HG03064 (cell line): ENCODE measurements around the gene DTX3.

Experiments used
- ATAC-seq: cut with Tn5 transposase; IDR thresholded peaks from one replicate; pipeline ENCODE4 v1.9.1; 2021; ENCODE audit warnings: low read depth; ENCODE audit not compliant: unreplicated experiment

Gene DTX3

DNA sequence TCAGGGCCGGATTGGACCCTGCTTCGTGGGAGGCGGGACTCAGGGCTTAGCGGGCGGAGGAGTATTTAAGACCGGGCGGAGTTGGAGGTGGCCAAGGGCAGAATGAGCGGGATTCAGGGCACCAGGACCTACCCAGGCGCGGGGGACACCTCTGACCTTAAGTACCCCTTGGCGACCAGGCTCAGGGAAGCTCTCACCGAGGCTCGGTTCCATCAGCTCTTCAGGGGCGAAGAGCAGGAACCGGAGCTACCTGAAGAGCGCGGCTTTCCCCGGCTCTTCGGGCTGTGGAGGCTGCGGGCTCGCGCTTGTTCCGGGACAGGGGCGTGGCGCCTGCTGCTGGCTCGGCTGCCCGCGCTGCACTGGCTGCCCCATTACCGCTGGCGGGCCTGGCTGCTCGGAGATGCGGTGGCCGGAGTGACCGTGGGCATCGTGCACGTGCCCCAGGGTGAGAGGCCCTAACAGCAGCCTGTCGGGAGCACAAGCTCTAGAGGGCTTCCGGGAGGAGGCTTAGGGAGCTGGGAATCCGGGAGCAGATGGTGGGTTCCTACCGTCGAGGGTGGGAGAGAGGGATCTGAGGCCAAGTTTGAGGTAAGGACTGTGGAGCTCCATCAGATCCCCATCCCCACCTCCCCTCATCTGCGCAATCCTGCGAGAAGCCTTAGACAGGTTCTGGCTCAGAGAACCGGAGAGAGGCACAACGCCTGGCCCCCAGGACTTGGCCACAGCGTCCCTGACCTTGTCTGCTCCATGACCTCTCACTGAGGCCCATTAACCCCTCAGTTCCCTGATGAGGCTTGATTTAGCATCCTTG, 15.0 kb downstream of the DTX3 start:
- ATAC-seq, result no peak

DNA sequence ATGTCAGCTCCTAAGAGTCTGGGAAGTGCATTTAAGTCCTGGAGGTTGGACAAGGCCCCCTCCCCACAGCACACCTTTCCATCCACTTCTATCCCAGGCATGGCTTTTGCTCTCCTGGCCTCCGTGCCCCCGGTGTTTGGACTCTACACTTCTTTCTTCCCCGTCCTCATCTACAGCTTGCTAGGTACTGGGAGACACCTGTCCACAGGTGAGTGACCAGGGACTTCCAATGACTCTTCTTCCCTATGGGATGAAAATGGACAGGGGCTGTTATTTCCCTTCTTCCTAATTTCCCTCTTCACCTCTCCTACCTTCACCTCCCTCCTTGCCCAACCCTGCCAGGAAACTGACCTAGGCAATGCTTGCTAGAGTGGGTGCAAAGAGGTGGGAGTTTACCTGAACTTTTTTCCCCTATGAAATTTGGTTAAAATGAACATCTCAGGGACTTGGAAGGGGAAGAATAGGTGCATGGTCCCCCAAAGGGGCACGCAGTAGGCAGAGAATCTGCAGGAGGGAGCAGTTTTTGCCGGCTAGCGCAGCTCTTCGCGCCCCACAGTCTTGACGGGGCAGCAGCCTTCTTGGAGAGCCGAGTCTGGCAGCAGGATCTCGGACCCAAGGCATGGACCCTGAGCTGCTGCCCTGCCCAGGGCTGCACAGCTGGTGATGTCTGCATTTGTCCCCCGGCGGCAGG, 15.8 kb downstream of the DTX3 start:
- ATAC-seq, result no peak

DNA sequence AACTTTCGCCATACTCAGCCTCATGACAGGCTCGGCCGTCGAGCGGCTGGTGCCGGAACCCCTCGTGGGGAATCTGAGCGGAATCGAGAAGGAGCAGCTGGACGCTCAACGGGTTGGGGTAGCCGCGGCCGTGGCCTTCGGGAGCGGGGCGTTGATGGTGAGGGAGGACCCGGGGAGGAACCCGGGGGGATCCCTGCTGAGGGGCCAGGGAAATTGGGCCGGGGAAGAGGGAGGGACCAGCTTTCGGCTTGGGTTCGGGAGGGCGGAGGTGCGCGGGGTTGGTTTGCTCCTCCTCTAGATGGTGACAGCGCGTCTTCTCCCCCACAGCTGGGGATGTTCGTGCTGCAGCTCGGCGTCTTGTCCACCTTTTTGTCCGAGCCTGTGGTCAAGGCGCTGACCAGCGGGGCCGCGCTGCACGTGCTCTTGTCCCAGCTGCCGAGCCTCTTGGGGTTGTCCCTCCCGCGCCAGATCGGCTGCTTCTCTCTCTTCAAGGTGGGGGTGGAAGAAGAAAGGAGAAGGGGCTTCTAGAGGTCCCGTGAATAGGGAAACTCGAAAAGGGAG, 16.4 kb downstream of the DTX3 start:
- no peak for ATAC-seq

DNA sequence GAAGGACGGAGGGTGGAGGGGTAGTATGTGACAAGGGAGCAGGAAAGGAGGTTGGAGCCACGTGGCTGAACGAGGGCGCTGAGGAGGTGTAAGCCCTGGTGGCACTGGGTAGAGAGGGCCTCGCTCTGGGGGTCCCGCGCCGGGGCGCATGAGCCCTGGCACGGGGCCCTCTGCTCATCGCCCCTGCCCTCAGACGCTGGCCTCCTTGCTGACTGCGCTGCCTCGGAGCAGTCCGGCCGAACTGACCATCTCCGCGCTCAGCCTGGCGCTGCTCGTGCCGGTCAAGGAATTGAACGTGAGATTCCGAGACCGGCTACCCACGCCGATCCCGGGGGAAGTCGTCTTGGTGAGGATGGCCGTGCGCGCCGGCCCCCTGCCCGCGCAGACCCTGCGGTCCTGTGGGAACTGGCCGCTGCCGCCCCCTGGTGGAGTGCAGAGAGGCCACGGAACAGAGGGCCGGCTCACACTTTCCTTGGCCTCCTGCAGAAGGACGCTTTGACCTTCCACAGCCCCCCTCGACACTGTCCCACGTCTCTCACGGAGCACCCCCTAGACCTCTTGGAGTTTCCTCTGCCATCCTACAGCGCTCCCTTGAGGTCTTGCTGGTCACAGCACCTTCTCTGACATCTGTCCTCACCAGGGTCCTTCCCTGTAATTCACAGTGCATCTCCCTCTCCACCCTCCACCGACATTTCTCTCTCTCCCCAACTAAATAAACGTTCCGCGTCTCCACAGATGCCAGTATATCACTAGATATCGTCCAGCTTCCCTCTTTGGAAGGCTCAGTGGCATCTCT, 17.1 kb downstream of the DTX3 start:
- ATAC-seq, result no peak

DNA sequence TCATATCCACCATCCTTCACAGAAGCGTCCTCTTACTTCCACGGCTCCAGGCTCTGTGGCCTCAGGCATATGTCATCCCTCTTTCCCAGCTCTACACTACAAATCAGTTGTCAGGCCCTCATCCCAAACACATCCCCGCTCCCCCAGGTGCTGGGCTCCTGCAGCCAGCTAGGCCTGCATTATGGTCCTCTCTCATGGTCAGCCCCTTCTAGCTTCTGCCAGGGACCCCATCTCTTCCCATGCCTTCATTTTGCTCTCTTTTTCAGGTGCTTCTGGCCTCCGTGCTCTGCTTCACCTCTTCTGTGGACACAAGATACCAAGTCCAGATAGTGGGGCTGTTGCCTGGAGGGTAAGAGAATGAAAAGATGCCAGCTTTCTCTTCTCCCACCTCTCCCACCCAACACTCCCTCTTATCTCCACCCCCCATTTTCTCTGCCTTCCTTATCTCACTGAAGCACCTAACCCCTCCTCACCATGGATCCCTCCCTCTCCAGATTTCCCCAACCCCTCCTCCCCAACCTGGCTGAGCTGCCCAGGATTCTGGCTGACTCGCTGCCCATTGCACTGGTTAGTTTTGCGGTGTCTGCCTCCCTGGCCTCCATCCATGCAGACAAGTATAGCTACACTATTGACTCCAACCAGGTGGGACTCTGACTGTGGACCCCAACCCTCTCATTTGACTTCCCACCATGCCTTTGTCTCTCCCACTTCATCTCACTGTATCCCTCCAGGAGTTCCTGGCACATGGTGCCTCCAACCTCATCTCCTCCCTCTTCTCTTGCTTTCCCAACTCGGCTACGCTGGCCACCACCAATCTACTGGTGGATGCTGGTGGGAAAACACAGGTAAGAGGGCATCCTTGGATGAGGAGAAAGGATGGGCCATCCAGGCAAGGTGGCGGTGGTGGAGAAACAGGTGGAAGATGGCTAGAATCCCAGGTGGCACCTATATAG, 17.9 kb downstream of the DTX3 start:
- ATAC-seq, result no peak

DNA sequence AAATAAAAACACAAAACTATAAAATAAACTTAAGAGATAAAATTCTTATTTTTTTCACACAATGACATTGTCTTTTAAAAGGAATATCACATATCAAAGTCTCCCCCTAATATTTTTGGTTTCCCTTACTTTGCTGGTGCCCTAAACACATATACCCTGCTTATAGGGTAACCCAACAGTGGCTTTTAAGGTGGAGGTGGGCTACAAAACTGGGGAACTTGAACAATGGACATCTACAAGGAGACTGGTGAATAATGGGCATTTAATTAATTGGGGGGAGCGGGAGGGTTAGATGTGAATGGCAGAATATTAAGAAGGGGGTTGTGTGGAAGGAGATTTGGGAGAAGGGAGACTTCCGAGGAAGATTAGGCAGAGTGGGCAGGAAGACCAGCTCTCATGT, 18.8 kb downstream of the DTX3 start:
- no peak for ATAC-seq

DNA sequence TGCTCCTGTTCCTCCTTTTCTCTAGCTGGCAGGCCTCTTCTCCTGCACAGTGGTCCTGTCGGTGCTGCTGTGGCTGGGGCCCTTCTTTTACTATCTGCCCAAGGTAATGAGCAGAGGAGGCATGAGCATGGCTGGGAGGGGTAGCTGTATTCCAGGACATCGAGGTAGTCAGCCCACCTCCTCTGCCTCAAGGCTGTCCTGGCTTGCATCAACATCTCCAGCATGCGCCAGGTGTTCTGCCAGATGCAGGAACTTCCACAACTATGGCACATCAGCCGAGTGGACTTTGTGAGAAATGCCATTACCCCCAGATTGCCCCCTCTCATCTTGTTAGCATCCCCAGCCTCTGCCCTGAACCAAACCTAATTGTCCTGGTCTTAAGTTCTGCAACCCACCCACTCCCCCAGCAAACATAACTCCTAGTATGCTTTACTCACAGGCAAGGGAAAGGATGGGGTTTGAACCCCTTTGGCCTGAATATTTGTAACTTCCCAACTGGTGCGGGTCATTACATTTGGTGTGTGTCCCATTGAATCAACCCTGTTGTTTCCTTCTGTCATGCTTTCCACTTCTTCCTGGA, 19.3 kb downstream of the DTX3 start:
- ATAC-seq, result no peak

DNA sequence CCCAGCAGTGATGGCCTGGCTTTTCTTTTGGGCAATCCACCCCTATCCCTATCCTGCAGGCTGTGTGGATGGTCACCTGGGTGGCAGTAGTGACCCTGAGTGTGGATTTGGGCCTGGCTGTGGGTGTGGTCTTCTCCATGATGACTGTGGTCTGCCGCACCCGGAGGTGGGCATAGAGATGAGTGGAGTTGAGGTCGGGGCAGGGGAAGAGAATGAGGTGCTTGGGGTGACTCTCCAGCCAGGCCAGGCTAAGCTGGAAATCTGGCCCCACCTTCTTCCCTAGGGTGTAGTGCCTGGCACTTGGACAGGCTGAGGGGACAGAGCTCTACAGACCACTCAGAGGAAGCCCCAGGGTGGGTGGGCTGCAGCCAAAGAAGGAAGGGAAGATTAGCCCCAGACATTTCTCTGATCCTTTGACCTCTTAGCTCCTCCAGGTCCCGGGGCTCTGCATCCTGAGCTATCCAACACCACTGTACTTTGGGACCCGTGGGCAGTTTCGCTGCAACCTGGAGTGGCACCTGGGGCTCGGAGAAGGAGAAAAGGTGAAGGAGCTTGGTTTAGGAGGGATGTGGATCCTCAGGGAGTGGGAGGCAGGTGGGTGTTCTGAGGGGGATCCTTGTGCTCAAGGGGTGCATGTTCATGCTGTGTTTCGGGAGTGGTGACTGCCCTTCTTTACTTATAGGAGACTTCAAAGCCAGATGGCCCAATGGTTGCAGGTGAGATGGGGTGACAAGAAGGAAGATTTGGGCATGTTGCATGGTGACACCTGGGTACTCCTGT, 20.0 kb downstream of the DTX3 start:
- ATAC-seq, result no peak

DNA sequence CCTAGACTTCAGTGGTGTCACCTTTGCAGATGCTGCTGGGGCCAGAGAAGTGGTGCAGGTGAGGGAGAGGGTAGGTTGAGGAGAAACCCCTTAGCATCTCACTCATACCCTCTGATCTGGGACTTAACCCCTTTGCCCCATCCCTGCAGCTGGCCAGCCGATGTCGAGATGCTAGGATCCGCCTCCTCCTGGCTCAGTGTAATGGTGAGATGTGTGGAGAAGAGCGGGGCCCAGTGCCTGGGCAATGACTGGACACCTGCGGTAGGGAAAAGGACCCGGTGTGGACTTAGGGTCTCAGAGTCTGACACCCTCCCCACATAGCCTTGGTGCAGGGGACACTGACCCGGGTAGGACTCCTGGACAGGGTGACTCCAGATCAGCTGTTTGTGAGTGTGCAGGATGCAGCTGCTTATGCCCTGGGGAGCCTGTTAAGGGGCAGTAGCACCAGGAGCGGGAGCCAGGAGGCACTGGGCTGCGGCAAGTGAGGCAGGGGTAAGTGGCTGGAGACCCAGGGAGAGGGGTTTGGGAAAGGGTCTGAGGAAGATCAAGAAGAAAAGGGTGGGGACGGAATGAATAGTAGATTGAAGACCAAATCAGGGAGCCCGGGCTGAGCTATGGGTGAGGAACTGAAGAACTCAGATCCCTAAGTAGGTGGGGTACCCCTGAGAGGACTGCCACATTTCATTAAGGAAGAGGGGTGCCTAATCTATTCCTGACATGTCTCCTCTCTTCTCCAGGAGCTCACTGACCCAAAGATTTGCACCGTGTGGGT, 20.8 kb downstream of the DTX3 start:
- no peak for ATAC-seq

DNA sequence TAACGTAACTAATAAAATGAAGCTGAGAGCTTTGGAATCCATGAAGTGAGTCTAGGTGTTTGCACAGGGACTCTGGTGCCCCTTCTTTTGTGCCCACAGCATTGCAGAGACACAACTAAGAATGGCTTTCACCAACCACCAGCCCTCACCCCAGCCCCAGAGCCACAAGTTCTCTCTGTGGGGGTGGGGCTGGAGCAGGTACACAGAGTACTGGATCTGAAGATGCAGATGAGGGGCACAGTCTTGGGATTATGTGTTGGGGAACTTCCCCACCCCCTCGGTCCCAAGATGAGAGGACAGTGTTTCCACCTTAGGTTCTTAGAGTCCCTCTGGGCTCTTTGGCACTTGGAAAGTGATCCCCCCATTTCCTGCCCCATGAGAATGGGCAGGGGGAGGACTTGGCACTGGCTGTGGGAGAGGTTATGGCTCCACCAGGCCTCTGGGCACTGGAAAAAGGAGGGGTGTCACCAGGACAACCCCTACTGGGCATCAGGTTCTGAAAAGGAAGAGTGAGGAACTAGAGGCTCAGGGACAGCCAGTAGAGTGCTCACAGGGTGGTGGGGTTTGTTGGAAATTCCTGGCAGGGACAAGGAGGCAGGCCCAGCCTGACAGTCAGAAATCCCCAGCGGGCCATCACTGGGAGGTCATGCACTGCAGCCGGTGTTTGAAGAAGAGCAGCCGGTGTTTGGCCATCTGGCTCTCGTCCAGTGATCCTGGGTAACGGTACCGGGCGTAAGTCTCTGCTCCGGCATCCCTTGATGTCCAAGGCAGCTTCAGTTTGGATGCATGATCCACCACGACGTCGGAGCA, 21.7 kb downstream of the DTX3 start:
- no peak for ATAC-seq

DNA sequence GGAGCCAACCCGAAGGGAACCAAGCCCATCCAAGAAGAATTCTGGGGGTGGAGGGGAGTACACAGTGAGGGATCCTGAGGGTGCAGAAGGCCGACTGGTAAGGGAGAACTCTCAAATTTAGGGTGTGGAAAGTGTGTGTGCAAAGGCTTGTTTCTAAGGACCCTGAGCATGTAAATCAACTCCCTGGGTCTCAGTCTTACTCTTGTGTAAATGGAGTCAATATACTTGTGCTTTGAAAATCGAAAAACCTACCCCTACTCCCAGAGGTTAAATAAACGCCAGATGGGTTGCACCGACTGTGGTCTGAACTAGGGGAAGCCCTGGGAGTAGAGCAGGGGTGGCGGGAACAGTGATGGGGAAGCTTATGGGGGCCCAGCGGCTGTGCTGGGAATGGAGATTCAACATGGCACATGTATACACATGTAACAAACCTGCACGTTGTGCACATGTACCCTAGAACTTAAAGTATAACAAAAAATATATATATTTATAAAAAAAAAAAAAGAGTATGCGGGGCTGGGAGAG, 22.4 kb downstream of the DTX3 start:
- no peak for ATAC-seq

DNA sequence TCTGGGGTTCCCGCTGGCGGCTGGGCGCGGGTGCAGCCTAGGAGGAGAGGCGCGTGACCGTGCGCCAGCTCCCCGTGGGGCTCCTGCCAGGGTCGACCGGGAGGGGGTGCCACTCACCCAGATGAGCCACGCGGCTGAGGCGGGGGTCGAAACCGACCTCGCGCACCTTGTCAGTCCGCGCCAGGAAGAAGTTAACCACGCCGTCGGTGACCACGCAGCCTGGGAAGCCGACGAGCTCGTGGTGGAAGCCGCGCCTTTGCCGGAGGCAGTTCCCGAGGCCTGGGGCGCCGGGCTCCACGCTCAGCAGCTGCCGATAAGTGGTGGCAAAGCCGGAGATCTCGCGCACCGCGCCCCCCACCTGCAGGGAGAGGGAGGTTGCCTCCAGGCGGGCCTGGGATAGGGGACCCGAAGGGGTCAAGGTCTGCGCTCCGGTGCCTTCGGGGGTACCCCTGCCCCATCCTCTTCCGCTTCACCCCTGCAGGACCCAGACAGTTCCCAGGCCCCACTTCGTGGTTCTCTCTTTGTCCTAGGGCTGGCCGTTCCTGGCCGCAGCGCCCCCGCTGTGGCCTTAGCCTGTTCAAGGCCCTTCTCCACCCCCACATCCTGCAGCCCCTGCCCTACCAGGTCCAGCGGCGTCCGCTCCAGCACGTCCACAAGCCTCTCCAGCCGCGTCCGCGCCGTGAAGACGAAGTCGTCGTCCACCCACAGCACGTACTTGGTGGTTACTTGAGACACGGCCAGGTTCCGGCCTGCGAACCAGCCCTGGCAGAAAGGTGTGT, 23.1 kb downstream of the DTX3 start:
- no peak for ATAC-seq

DNA sequence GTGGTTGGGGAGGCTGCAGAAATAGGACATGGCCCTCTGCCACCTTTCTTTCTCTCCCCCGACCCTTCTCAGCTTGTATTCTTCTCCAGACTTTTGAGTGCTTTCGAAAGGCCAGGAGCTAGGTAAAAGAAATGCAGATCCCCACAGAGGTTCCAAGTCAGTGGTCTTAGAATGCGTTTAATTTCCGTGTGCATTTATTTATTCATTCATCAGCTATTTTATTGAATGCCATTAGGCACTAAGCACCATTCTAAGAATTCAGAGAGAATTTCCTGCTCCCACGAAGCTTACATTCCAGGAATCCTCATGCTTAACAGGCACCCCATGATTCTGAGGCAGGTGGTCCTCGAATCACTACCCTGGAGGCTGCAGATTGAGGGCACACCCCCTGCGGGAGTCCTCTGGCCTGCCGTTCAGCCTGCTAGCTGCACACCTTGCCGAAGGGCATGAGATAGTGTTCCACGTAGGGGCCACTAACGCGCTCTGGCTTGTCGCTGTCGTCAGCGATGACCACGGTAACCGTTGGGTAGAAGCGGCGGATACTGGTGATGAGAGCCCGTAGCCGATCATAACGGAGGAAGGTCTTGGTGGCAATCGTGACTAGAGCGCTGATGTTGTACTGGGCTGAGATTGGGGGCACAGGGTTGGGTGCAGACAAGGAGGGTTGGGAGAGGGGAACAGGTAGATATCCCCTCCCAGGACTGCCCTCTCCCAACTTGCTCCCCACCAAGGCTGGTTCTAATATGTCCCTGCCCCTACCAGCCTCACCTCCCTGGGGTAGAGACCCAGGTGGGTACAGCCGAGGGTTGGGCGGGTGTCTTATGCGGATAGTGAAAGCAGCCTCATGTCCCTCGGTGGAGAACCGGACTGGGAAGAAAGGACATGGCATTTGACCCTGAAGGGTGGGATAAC, 23.9 kb downstream of the DTX3 start:
- ATAC-seq, result no peak

DNA sequence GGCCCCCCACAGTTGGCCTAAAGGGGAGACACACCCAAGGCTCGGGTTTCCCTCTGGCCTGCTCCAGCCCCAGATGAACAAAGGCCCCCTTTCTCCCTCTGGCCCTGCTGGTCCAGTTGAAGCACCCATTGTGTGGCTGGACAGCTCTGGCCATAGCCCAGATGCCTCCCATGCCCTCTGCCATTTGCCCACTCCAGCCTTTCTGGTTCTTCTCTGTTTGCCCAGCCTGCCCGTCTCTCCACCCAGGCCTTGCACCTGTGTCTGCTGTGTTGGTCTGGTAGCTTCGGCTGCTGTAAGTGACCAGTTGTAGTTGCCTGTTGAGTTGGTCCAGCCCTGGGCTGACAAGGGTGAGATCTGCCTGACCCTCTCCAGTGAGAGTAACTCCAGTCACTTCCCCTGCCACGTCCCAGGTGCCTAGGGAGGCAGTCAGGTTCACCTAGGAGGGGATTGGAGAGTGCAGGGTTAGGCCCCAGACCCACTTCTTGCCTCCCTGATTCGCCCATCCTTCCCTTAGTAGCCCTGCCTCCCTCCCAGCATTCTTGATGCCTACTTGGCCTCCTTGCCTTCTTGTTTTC, 25.4 kb downstream of the DTX3 start:
- no peak for ATAC-seq

DNA sequence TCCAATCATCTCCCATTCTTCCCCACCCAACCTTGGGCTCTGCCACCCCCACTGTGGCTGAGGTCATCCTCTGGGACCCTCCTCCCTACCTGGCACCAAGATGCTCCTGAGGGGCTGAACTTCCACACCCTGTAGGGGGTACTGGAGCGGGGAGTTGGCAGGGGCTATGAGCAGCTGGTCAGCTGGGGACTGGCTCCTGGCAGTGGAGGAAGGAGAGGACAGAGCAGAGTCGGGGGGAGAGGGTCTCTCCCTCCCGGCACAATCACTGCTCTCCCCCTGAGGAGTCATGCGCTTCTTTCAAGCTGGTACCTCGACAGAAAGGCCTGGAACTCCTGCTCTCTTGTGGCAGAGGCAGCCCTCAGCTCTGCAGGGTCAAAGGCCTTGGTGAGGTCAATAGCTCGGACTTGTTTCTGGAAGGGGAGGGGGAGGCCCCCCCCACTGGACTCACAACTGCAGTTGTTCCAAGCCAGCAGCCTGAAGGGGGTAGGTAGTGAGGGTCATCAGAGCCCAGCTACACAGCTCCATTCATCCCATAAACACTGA, 26.3 kb downstream of the DTX3 start:
- no peak for ATAC-seq
